Measurements from ENCODE around the gene TNRC6B.

DNA sequence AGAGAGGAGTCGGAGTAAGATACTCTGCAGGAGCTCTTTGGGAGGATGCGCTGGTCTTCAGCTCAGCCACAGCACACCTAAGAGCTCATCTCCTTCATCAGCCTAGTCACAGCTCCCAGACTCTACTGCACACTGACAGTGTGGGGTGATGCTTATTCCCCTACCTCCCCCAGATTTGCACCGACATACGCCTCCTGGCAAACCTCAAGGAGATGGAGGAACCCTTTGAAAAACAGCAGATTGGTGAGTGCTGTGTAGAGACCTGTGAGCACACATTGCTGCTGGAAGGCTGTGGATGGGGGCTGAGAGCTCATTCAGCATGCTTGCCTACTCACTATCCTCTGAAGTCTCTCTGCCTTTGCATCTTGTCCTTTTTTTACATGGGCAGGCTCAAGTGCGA is 183.4 kb downstream of the TNRC6B start:
- no peak for TF ChIP-seq YY1 (IDR thresholded peaks at IDR 0.05; ENCODE audit: insufficient read depth, insufficient read length)
- no peak for TF ChIP-seq ZNF274 (IDR thresholded peaks at IDR 0.05; ENCODE audit: low read depth, low read length)
- no peak for TF ChIP-seq SUZ12 (IDR thresholded peaks at IDR 0.05; ENCODE audit: extremely low read depth, insufficient read depth, insufficient read length)
